Medulla oblongata (tissue), 1 donor: ENCODE results near the gene ZNHIT2.

Source experiments
- DNase-seq: peaks from one replicate; pipeline ENCODE4 v3.0.0-alpha.2; 2015; ENCODE audit errors: extremely low spot score

Gene ZNHIT2

GRCh38 chr11:65071907-65072630 lies 45.4 kb downstream of the ZNHIT2 start:
- DNase-seq: no peak

DNA sequence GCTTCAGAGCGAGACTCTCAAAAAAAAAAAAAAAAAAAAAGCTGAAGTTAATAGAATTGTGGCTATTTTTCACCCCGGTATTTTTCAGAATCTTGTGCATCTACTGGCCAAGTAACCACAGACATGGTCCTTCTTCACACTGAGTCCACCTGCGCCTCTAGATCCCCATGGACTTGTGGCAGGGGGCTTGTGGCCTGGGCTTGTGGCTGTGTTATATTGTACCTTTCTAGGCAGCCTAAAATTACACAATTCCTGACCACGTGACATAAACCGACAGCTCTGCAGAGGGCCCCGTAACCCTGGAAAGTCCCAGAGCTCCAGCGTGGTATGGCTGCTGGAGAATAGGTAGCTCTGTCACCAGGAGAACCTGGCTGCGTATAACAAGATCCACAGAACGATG lies 48.3 kb downstream of the ZNHIT2 start:
- DNase-seq: no peak

DNA sequence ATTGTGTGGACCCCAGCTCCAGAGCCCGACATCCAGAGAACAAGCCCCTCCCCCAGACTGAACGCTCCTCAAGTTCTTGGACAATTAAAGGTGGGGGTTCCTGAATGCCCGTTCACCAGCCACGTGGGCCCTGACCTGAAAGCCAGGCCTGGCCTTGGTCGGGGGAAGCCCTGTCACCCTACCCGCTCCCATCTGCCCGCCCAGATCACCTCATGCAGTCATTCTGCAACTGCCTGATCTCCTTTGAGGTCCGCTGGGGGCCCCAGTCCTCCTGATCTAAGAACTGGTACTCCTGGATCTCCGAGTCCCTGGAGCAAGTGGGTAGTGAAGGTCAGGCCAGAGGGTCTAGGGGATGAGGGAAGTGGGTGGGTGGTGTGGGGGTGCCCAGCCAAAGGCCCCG lies 50.1 kb downstream of the ZNHIT2 start:
- no peak for DNase-seq

- DNase-seq: no peak
Measured at GRCh38 chr11:65066805-65067291, 50.7 kb downstream of the ZNHIT2 start.
